A549 (cell line): ENCODE measurements around the gene TACC3.

ENCODE experiments used
- CEBPB ChIP-seq, 2 experiments: fragments of >200 bp in 1 of 2; sonication (Bioruptor Twin) in 1 of 2; formaldehyde crosslinking in 1 of 2; IDR thresholded peaks; 2 replicates each; pipeline ENCODE4 v1.6.1; 2012 to 2016
- CHD2 ChIP-seq: fragments of 150-350 bp; IDR thresholded peaks from 2 replicates; pipeline ENCODE4 v1.6.1; 2014; ENCODE audit warnings: low read length; ENCODE audit not compliant: partially characterized antibody
- CTCF ChIP-seq: fragments of >200 bp; sonication (Bioruptor Twin); formaldehyde crosslinking; IDR thresholded peaks from 3 replicates; pipeline ENCODE4 v1.5.1; 2016
- EP300 ChIP-seq, 2 experiments: fragments of >200 bp; sonication (Bioruptor Twin); formaldehyde crosslinking; IDR thresholded peaks; 2 replicates in 1 of 2; 3 replicates in 1 of 2; pipeline ENCODE4 v1.6.1; 2016 to 2017
- PHF8 ChIP-seq: fragments of 200-600 bp; sonication (generic); IDR thresholded peaks from 2 replicates; pipeline ENCODE4 v1.6.1; 2016; ENCODE audit warnings: low read depth, mild to moderate bottlenecking, antibody characterized with exemption, moderate library complexity, borderline replicate concordance
- RAD21 ChIP-seq, 2 experiments: fragments of >200 bp in 1 of 2; sonication (Bioruptor Twin) in 1 of 2; formaldehyde crosslinking in 1 of 2; IDR thresholded peaks in 1 of 2; conservative IDR thresholded peaks in 1 of 2; 2 replicates in 1 of 2; 3 replicates in 1 of 2; pipeline ENCODE4 v1.6.1; 2012 to 2018; ENCODE audit warnings: inconsistent platforms in 1 of 2
- USF2 ChIP-seq: fragments of 450-650 bp; IDR thresholded peaks from 2 replicates; pipeline ENCODE4 v1.6.1; 2014; ENCODE audit warnings: antibody characterized with exemption
- ZFP36 ChIP-seq: fragments of 450-650 bp; IDR thresholded peaks from 2 replicates; pipeline ENCODE4 v1.6.1; 2014; ENCODE audit warnings: borderline replicate concordance; ENCODE audit not compliant: partially characterized antibody
- TF ChIP-seq, protein P1 (sequence below): IDR thresholded peaks from 2 replicates; pipeline ENCODE4 v1.6.1; 2012
- TF ChIP-seq, protein P2 (sequence below): fragments of 150-350 bp; IDR thresholded peaks from 2 replicates; pipeline ENCODE4 v1.6.1; 2014; ENCODE audit warnings: low read depth, mild to moderate bottlenecking, low read length

- no peak for TF ChIP-seq RAD21 (conservative IDR thresholded peaks at IDR 0.05 in 1 of 2, IDR thresholded peaks at IDR 0.05 in 1 of 2)
- TF ChIP-seq ZFP36, result no peak
- no peak for TF ChIP-seq CTCF
- no peak for TF ChIP-seq PHF8
- TF ChIP-seq, protein P1, sequence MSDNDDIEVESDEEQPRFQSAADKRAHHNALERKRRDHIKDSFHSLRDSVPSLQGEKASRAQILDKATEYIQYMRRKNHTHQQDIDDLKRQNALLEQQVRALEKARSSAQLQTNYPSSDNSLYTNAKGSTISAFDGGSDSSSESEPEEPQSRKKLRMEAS, result no peak
- TF ChIP-seq EP300 (IDR thresholded peaks at IDR 0.05), result no peak
- TF ChIP-seq, protein P2, sequence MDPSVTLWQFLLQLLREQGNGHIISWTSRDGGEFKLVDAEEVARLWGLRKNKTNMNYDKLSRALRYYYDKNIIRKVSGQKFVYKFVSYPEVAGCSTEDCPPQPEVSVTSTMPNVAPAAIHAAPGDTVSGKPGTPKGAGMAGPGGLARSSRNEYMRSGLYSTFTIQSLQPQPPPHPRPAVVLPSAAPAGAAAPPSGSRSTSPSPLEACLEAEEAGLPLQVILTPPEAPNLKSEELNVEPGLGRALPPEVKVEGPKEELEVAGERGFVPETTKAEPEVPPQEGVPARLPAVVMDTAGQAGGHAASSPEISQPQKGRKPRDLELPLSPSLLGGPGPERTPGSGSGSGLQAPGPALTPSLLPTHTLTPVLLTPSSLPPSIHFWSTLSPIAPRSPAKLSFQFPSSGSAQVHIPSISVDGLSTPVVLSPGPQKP, result no peak
- TF ChIP-seq USF2, result no peak
- no peak for TF ChIP-seq CHD2
- no peak for TF ChIP-seq CEBPB (IDR thresholded peaks at IDR 0.05)
Measured at GRCh38 chr4:1674682-1675081, 46.6 kb upstream of the TACC3 start.
